Ascending aorta (tissue), 2 donors: ENCODE measurements around the gene ZNF865. TPM values are rescaled to one million over a fixed set of nuclear protein-coding genes. Genes with fewer than 3 reads are reported as not detected.

Experiments used
- DNase-seq, 2 donors: peaks; one replicate each; pipeline ENCODE4 v3.0.0-alpha.2; 2019; ENCODE audit warnings: low spot score in 2 of 2
- H3K27ac ChIP-seq, 2 donors: fragments of 200-600 bp; sonication (generic); one replicate each; pipeline ENCODE4 v1.5.1; 2016 to 2017; ENCODE audit warnings: mild to moderate bottlenecking in 1 of 2
- H3K27me3 ChIP-seq: fragments of 200-600 bp; sonication (generic); one replicate; pipeline ENCODE4 v1.5.1; 2017
- H3K36me3 ChIP-seq, 2 donors: fragments of 200-600 bp; sonication (generic); one replicate each; pipeline ENCODE4 v1.5.1; 2016
- H3K4me1 ChIP-seq, 2 donors: fragments of 200-600 bp; sonication (generic); one replicate each; pipeline ENCODE4 v1.5.1; 2016 to 2017; ENCODE audit warnings: mild to moderate bottlenecking in 1 of 2
- H3K4me3 ChIP-seq, 2 donors: fragments of 200-600 bp; sonication (generic); one replicate each; pipeline ENCODE4 v1.5.1; 2016 to 2017; ENCODE audit warnings: mild to moderate bottlenecking in 1 of 2
- H3K9me3 ChIP-seq, 2 donors: fragments of 200-600 bp; sonication (generic); one replicate each; pipeline ENCODE4 v1.5.1; 2016
- CTCF ChIP-seq, 3 experiments: fragments of 200-600 bp in 2 of 3; fragments of 450-650 bp in 1 of 3; sonication (generic) in 2 of 3; IDR thresholded peaks; one replicate each; pipeline ENCODE4 v1.5.1; 2016 to 2019; ENCODE audit warnings: antibody characterized with exemption in 3 of 3, mild to moderate bottlenecking in 1 of 3, moderate library complexity in 1 of 3
- intact Hi-C: fragments of 100-400 bp; cut with DNase I; formaldehyde crosslinking; loops from one replicate; pipeline ENCODE4 v1.15.1; 2023
- total RNA-seq: library from RNA; depleted of rRNA; stranded (reverse); fragments of >200 nt; gene quantifications from one replicate; pipeline ENCODE4 v1.1.0, GENCODE V29; 2016

The ZNF865 gene
- total RNA-seq, 1 donor from 2014 or later, result 22.0 TPM

GRCh38 chr19:55600662-55601028 is 4.8 kb upstream of the ZNF865 start:
- H3K27ac ChIP-seq, result peak overlapping the region; percentile 99 to 100
- no peaks in the 10 kb centered on the region for H3K9me3 ChIP-seq
- H3K27me3 ChIP-seq, result no peaks in the 10 kb centered on the region
- TF ChIP-seq CTCF (IDR thresholded peaks at IDR 0.05), result no peak
- peaks cover 3 to 14% of the 10 kb centered on the region in 2 donors for H3K36me3 ChIP-seq
- intact Hi-C loops, result loop anchor here (10.0 kb wide), 1 partner anchor 316 kb away; the partner anchor contains the start of genes BRSK1 and HSPBP1
- peak overlapping the region; percentile 82 to 89 for H3K4me3 ChIP-seq
- peaks cover 3 to 6% of the 10 kb centered on the region in 2 donors for H3K4me1 ChIP-seq
- DNase-seq, result no peak

GRCh38 chr19:55601084-55601483 is 4.4 kb upstream of the ZNF865 start:
- Histone ChIP-seq H3K27me3 (no peaks in the 10 kb centered on the region), H3K9me3 (no peaks in the 10 kb centered on the region), H3K4me3 (peak overlapping the region; percentile 82 to 89), H3K4me1 (peaks cover 3 to 6% of the 10 kb centered on the region in 2 donors), H3K36me3 (peaks cover 3 to 11% of the 10 kb centered on the region in 2 donors), H3K27ac (peak overlapping the region; percentile 99 to 100)
- TF ChIP-seq CTCF (IDR thresholded peaks at IDR 0.05), result no peak
- intact Hi-C loops, result loop anchor here (10.0 kb wide), 1 partner anchor 316 kb away; the partner anchor contains the start of genes BRSK1 and HSPBP1
- DNase-seq, result no peak

GRCh38 chr19:55602104-55603001 is 3.1 kb upstream of the ZNF865 start:
- TF ChIP-seq CTCF (IDR thresholded peaks at IDR 0.05), result no peak
- Histone ChIP-seq H3K9me3 (no peaks in the 10 kb centered on the region), H3K4me1 (peaks cover 3 to 13% of the 10 kb centered on the region in 2 donors), H3K36me3 (peaks cover 2 to 3% of the 10 kb centered on the region in 2 donors), H3K4me3 (no peak overlapping the region), H3K27ac (peak overlapping the region in 1 of 2 donors; percentile 99), H3K27me3 (no peaks in the 10 kb centered on the region)
- DNase-seq, result no peak
- intact Hi-C loops, result loop anchor here (10.0 kb wide), 1 partner anchor 318 kb away; the partner anchor contains the start of genes BRSK1 and HSPBP1

DNA sequence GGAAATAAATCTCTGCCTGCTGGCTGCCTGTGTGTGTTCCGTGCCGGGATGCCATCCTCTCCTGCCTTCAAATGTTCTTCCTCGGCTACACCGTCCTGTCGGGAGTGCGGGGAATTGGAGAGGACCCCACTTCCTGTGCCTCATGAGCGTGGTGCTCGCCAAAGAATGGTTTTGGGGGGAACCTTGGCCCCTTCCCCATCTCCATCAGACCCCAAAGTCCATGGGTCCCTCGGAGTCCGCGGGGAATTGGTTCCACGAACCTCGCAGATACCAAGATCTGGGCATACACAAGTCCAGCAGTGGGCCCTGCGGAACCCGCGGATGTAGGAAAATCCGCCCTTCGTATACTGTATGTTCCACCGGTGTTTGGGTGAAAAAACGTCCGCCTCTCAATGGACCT is 2.3 kb upstream of the ZNF865 start:
- Histone ChIP-seq H3K27me3 (no peaks in the 10 kb centered on the region), H3K4me3 (no peak overlapping the region), H3K4me1 (peaks cover 3 to 13% of the 10 kb centered on the region in 2 donors), H3K36me3 (peaks cover 0 to 3% of the 10 kb centered on the region in 2 donors), H3K27ac (no peak overlapping the region), H3K9me3 (no peaks in the 10 kb centered on the region)
- no peak for DNase-seq
- TF ChIP-seq CTCF (IDR thresholded peaks at IDR 0.05), result no peak
- intact Hi-C loops, result loop anchor here (10.0 kb wide), 1 partner anchor 318 kb away; the partner anchor contains the start of genes BRSK1 and HSPBP1

- no peak for TF ChIP-seq CTCF (IDR thresholded peaks at IDR 0.05)
- peaks cover 3 to 13% of the 10 kb centered on the region in 2 donors for H3K4me1 ChIP-seq
- H3K27me3 ChIP-seq, result no peaks in the 10 kb centered on the region
- no peaks in the 10 kb centered on the region for H3K9me3 ChIP-seq
- intact Hi-C loops, result loop anchor here (10.0 kb wide), 1 partner anchor 319 kb away; the partner anchor contains the start of genes BRSK1 and HSPBP1
- peak overlapping the region in 1 of 2 donors; percentile 91 for H3K4me3 ChIP-seq
- H3K36me3 ChIP-seq, result peaks cover 0 to 3% of the 10 kb centered on the region in 2 donors
- H3K27ac ChIP-seq, result peak overlapping the region; percentile 92 to 98
- DNase-seq, result no peak
These were observed 1.7 kb upstream of the ZNF865 start for GRCh38 chr19:55603581-55604292.
